ENCODE measurements around the gene NFIC. TPM values are rescaled to one million over a fixed set of nuclear protein-coding genes. Genes with fewer than 3 reads are reported as not detected.
"Not testable (repeated sequence)": the region's sequence is repeated elsewhere in the genome, so short reads cannot be mapped to it uniquely, and the experiment has no call there.

NFIC gene
- total RNA-seq, 6 donors from 2014 or later = 96.1 to 175 (median 154) TPM

DNA sequence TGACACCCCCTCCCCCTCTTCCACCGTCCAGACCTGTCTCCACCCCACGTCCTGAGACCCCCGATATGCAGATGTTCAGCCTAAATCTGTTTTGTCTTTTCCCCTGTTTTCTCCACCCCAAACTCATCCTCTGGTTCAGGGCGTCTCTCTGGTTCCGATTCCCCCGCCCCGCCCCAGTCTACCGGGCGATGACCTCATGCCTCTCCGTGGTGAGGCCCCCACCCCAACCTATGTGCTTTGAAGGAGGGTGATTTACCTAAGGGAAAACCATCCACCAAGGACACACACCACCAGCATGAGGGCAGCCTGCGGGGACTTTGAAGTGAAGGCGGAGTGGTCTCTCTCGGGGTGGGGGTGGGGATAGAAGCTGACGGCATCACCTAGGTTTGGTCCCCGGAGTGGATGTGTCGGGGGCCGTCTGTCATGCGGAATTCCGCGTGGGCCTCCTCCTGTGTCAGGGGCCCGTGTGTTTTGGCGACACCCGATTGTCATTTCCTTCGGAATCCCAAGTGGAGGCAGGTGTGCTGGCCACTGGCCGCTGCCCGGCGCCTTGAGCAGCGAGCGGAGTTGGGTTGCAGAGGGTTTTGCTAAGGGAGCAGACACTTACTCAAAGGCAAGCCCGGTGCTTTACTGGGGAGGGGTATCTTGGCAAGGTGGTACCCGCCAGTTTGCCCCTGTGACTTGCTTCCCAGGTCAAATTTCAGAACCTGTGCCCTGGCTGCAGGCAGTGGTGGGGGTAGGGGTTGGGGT, 141.2 kb downstream of the NFIC start:
- Histone ChIP-seq H3K27me3 (no peaks in the 10 kb centered on the region), H3K9me3 (no peaks in the 10 kb centered on the region), H3K36me3 (peaks cover 0 to 21% (median 8%) of the 10 kb centered on the region in 4 donors), H3K4me3 (peak overlapping the region; percentile 86 to 100 (median 98)), H3K4me1 (peaks cover 15 to 43% (median 19%) of the 10 kb centered on the region in 4 donors), H3K27ac (peak overlapping the region; percentile 86 to 96 (median 88))
- DNase-seq (peak in 1 of 2 donors; percentile 77), ATAC-seq (ENCODE audit: low FRiP score in 2 of 2) (no peak)
- TF ChIP-seq EP300 (IDR thresholded peaks at IDR 0.05) (no peak), POLR2AphosphoS5 (IDR thresholded peaks at IDR 0.05) (no peak), POLR2A (IDR thresholded peaks at IDR 0.05) (no peak)
- TF ChIP-seq, protein P1, sequence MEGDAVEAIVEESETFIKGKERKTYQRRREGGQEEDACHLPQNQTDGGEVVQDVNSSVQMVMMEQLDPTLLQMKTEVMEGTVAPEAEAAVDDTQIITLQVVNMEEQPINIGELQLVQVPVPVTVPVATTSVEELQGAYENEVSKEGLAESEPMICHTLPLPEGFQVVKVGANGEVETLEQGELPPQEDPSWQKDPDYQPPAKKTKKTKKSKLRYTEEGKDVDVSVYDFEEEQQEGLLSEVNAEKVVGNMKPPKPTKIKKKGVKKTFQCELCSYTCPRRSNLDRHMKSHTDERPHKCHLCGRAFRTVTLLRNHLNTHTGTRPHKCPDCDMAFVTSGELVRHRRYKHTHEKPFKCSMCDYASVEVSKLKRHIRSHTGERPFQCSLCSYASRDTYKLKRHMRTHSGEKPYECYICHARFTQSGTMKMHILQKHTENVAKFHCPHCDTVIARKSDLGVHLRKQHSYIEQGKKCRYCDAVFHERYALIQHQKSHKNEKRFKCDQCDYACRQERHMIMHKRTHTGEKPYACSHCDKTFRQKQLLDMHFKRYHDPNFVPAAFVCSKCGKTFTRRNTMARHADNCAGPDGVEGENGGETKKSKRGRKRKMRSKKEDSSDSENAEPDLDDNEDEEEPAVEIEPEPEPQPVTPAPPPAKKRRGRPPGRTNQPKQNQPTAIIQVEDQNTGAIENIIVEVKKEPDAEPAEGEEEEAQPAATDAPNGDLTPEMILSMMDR (IDR thresholded peaks at IDR 0.05) = no peak
- 41 to 51% methylated on average over 27 to 28 of the region's 31 CpGs for WGBS, 2 donors

DNA sequence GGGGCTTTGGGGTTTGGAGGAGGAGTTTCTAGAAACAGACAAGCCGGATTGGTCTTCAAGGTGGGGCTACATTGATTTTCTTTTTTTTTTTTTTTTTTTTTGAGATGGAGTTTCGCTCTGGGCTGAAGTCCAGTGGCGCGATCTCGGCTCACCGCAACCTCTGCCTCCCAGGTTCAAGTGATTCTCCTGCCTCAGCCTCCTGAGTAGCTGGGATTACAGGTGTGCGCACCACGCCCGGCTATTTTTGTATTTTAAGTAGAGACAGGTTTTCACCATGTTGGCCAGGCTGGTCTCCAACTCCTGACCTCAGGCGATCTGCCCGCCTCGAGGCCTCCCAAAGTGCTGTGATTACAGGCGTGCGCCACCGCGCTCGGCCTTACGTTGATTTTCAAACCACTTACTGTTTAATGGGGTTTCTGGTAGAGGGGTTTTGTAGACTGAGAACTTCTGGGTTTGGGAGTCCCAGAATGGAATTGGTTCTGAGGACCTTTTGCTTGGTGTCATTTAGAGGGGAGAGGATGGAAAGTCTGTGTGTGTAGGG, 141.8 kb downstream of the NFIC start:
- not testable (repeated sequence) for H3K27me3 ChIP-seq; ATAC-seq (ENCODE audit: low FRiP score in 2 of 2); H3K9me3 ChIP-seq; H3K27ac ChIP-seq
- DNase-seq = peak in 1 of 2 donors; percentile 59
- WGBS, 2 donors = 91 to 93% methylated on average over 18 of the region's 18 CpGs
- Histone ChIP-seq H3K4me3 (peak overlapping the region in 1 of 4 donors; percentile 86), H3K36me3 (peaks cover 0 to 21% (median 8%) of the 10 kb centered on the region in 4 donors), H3K4me1 (peaks cover 15 to 49% (median 19%) of the 10 kb centered on the region in 4 donors)

DNA sequence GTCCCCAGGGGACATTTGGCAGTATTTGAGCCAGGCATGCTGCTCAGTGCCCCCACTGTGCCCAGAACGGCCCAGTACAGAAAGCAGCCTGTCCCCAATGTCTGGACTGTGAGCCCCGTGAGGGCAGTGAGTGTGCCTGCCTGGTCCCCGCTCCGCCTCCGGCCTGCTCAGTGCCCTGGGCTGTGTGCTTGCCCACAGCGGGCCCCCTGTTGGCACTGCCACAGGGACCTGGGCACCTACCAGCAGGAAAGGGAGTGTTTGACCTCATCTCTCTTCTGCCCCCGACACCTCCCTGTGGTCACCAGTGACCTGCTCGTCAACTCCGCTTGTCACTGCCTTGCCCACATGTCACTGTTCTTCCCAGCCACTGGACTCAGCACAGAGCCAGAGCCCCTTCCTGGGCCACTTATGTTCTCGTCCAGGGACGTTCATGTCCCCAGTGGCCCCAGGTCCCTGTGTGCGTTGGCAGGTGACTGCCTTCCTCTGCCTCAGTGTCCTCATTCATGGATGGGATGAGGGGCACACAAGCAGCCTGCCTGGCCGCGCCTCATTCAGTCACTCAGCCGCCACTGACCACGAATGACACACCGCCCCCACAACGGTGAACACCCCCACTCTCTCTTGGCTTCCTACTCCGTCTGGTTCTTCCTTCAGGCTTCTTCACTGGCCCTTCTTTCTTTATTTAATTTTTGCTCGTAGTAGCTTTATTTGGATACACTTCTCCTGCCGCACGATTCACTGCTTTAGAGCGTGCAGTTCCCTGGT, 142.6 kb downstream of the NFIC start:
- WGBS, 2 donors = 88 to 90% methylated on average over 22 to 23 of the region's 23 CpGs
- ATAC-seq (ENCODE audit: low FRiP score in 2 of 2) (no peak), DNase-seq (peak in 1 of 2 donors; percentile 74)
- peaks cover 15 to 49% (median 19%) of the 10 kb centered on the region in 4 donors for H3K4me1 ChIP-seq
- TF ChIP-seq POLR2AphosphoS5 (IDR thresholded peaks at IDR 0.05) (no peak), EP300 (IDR thresholded peaks at IDR 0.05) (no peak), POLR2A (IDR thresholded peaks at IDR 0.05) (no peak)
- TF ChIP-seq, protein P1 (IDR thresholded peaks at IDR 0.05) = no peak
- H3K27me3 ChIP-seq = no peaks in the 10 kb centered on the region
- H3K9me3 ChIP-seq = no peaks in the 10 kb centered on the region
- H3K4me3 ChIP-seq = no peak overlapping the region
- peaks cover 0 to 21% (median 8%) of the 10 kb centered on the region in 4 donors for H3K36me3 ChIP-seq
- H3K27ac ChIP-seq = no peak overlapping the region

DNA sequence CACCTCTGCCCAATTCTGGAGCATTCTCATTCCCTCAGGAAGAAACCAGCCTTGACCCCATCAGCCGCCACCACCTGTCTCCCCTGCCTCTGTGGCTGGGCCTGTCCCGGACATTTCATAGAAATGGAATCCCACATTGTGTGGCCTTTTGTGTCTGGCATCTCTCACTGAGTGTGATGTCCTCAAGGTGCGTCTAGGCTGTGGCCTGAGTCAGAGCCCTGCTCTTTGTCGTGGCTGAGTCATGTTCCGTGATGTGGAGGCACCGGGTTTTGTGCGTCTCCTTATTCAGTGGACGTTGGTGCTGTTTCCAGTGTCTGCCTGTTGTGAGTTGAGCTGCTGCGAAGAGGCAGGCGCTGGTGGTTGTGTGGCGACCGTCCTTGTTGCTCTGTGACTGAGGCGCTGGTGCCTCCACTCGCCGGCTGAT, 143.2 kb downstream of the NFIC start:
- H3K4me3 ChIP-seq = no peak overlapping the region
- no peaks in the 10 kb centered on the region for H3K9me3 ChIP-seq
- TF ChIP-seq, protein P1 (IDR thresholded peaks at IDR 0.05) = no peak
- peaks cover 15 to 48% (median 19%) of the 10 kb centered on the region in 4 donors for H3K4me1 ChIP-seq
- H3K27ac ChIP-seq = no peak overlapping the region
- H3K27me3 ChIP-seq = no peaks in the 10 kb centered on the region
- WGBS, 2 donors = 94% methylated on average over 11 to 13 of the region's 15 CpGs
- DNase-seq (peak in 1 of 2 donors; percentile 46), ATAC-seq (ENCODE audit: low FRiP score in 2 of 2) (no peak)
- peaks cover 0 to 21% (median 8%) of the 10 kb centered on the region in 4 donors for H3K36me3 ChIP-seq

DNA sequence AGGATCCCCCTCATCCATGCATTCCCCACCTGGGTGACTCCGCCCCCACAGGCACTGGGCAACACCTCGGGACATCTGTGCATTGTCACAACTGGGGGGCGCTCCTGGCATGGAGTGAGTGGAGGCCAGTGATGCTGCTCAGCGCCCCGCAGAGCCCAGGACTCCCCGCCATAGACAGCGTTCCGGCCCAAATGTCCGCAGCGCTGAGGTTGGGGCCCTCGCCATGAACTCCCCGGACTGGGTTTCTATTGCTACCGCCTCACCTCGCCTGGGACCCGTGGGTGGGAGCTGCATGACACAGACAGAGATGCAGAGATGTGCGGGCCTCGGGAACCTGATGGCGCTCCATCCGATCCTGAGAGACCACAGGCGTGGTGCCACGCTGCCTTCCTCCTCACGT, 144.3 kb downstream of the NFIC start:
- Histone ChIP-seq H3K9me3 (no peaks in the 10 kb centered on the region), H3K4me3 (no peak overlapping the region), H3K4me1 (peaks cover 11 to 37% (median 15%) of the 10 kb centered on the region in 4 donors), H3K36me3 (peaks cover 0 to 21% (median 8%) of the 10 kb centered on the region in 4 donors), H3K27me3 (no peaks in the 10 kb centered on the region), H3K27ac (no peak overlapping the region)
- WGBS, 2 donors = 91 to 94% methylated on average over 10 to 22 of the region's 22 CpGs
- ATAC-seq (ENCODE audit: low FRiP score in 2 of 2) (no peak), DNase-seq (peak in 1 of 2 donors; percentile 66)
- no peak for TF ChIP-seq POLR2A (IDR thresholded peaks at IDR 0.05)
- TF ChIP-seq, protein P1 (IDR thresholded peaks at IDR 0.05) = no peak

Data from upper lobe of left lung (tissue), 6 donors.